ENCODE measurements around the gene CTSK.

DNA sequence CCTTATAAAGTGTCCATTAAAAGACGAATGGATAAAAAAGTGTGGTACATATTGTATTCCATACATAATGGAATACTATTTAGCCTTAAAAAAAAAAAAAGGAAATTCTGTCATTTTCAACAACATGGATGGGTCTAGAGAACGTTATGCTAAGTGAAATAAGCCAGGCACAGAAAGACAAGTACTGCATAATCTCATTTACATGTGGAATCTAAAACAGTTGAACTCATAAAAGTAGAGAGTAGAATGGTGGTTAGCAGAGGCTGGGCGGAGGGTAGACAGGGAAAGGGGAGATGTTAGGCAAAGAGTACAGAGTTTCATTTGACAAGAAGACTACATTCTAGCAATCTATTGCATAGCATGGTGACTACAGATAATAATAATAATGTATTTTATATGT, 45.0 kb downstream of the CTSK start:
- TF ChIP-seq, protein P1, sequence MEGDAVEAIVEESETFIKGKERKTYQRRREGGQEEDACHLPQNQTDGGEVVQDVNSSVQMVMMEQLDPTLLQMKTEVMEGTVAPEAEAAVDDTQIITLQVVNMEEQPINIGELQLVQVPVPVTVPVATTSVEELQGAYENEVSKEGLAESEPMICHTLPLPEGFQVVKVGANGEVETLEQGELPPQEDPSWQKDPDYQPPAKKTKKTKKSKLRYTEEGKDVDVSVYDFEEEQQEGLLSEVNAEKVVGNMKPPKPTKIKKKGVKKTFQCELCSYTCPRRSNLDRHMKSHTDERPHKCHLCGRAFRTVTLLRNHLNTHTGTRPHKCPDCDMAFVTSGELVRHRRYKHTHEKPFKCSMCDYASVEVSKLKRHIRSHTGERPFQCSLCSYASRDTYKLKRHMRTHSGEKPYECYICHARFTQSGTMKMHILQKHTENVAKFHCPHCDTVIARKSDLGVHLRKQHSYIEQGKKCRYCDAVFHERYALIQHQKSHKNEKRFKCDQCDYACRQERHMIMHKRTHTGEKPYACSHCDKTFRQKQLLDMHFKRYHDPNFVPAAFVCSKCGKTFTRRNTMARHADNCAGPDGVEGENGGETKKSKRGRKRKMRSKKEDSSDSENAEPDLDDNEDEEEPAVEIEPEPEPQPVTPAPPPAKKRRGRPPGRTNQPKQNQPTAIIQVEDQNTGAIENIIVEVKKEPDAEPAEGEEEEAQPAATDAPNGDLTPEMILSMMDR (IDR thresholded peaks at IDR 0.05), result no peak
- TF ChIP-seq POLR2A (IDR thresholded peaks at IDR 0.05), result no peak

Data from upper lobe of left lung (tissue), 4 donors.